ENCODE results near the gene OR1F1. TPM values are rescaled to one million over a fixed set of nuclear protein-coding genes. Genes with fewer than 3 reads are reported as not detected.

OR1F1 gene
- total and polyA plus RNA-seq, 7 donors: not detected

GRCh38 chr16:3171181-3171854, 16.7 kb upstream of the OR1F1 start:
- H3K4me3 ChIP-seq: peak overlapping the region in 2 of 4 donors; percentile 5 to 20
- no peaks in the 10 kb centered on the region for H3K36me3 ChIP-seq
- DNase-seq: peak; percentile 52
- intact Hi-C loops (cut with DNase I): no loop called here
- TF ChIP-seq POLR2A (IDR thresholded peaks at IDR 0.05) (no peak), EP300 (IDR thresholded peaks at IDR 0.05) (no peak), CTCF (IDR thresholded peaks at IDR 0.05) (no peak), POLR2AphosphoS5 (IDR thresholded peaks at IDR 0.05) (no peak)
- peaks cover 72 to 87% (median 72%) of the 10 kb centered on the region in 3 donors for H3K27me3 ChIP-seq
- H3K4me1 ChIP-seq: peaks cover 0 to 34% (median 19%) of the 10 kb centered on the region in 4 donors
- WGBS, 2 donors: 3 to 9% methylated on average over 35 of the region's 35 CpGs
- H3K27ac ChIP-seq: no peak overlapping the region
- no peaks in the 10 kb centered on the region for H3K9me3 ChIP-seq

DNA sequence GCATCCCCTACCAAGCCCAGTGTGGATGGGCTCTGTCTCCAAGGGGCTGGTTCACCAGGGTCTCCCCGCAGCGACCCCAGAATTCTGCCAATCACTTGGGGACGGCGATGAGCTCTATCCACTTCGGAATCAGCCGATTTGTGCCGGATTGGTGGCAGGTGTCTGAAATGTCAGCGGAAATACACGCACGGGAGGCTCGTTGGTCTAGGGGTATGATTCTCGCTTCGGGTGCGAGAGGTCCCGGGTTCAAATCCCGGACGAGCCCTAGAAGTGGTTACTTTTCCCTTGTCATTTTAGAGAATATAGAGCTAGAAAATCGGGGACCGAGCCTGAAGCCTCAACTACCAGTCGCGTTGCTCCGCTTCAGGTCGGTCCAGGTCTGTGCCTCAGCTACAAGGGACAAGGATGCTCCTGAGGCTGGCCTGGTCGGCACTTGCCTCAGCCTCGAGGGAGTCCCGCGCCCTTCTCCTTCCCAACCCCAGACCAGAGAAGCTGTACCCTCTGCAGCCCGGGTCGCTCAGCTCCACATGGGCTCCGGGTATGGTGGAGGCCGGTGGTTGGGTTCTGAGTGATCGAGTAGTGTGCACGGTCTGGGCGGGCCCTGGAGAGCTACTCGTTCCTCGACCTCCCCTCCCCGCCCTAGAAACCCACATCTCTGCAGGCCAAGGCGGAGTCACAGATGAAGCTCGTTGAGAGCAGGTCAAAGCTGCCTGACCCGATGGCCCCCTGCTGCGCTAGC, 16.0 kb upstream of the OR1F1 start:
- Histone ChIP-seq H3K9me3 (no peaks in the 10 kb centered on the region), H3K4me3 (no peak overlapping the region), H3K27me3 (peaks cover 74 to 94% (median 79%) of the 10 kb centered on the region in 3 donors), H3K4me1 (peaks cover 0 to 34% (median 19%) of the 10 kb centered on the region in 4 donors), H3K27ac (no peak overlapping the region), H3K36me3 (no peaks in the 10 kb centered on the region)
- DNase-seq: peak; percentile 51
- intact Hi-C loops (cut with DNase I): no loop called here
- TF ChIP-seq POLR2A (IDR thresholded peaks at IDR 0.05) (no peak), POLR2AphosphoS5 (IDR thresholded peaks at IDR 0.05) (no peak), CTCF (IDR thresholded peaks at IDR 0.05) (no peak), EP300 (IDR thresholded peaks at IDR 0.05) (no peak)
- 11 to 16% methylated on average over 41 of the region's 41 CpGs for WGBS, 2 donors

GRCh38 chr16:3173892-3174617, 13.9 kb upstream of the OR1F1 start:
- Histone ChIP-seq H3K36me3 (no peaks in the 10 kb centered on the region), H3K27me3 (peaks cover 74 to 100% (median 92%) of the 10 kb centered on the region in 3 donors), H3K4me3 (no peak overlapping the region), H3K27ac (no peak overlapping the region), H3K4me1 (peaks cover 0 to 34% (median 19%) of the 10 kb centered on the region in 4 donors), H3K9me3 (no peaks in the 10 kb centered on the region)
- no peak for TF ChIP-seq CTCF (IDR thresholded peaks at IDR 0.05)
- TF ChIP-seq POLR2AphosphoS5 (IDR thresholded peaks at IDR 0.05): no peak
- TF ChIP-seq POLR2A (IDR thresholded peaks at IDR 0.05): no peak
- TF ChIP-seq EP300 (IDR thresholded peaks at IDR 0.05): no peak
- peak; percentile 48 for DNase-seq
- intact Hi-C loops (cut with DNase I): no loop called here
- WGBS, 2 donors: 4 to 8% methylated on average over 24 of the region's 24 CpGs

GRCh38 chr16:3174618-3175148, 13.3 kb upstream of the OR1F1 start:
- TF ChIP-seq POLR2A (IDR thresholded peaks at IDR 0.05) (no peak), CTCF (IDR thresholded peaks at IDR 0.05) (no peak), POLR2AphosphoS5 (IDR thresholded peaks at IDR 0.05) (no peak)
- Histone ChIP-seq H3K36me3 (no peaks in the 10 kb centered on the region), H3K9me3 (no peaks in the 10 kb centered on the region), H3K4me1 (peaks cover 0 to 34% (median 19%) of the 10 kb centered on the region in 4 donors), H3K27ac (no peak overlapping the region), H3K27me3 (peaks cover 69 to 100% (median 95%) of the 10 kb centered on the region in 3 donors), H3K4me3 (no peak overlapping the region)
- intact Hi-C loops (cut with DNase I): no loop called here
- DNase-seq: peak; percentile 36
- WGBS, 2 donors: 21 to 30% methylated on average over 28 of the region's 28 CpGs

Measured in sigmoid colon (tissue), 7 donors.